DND-41 (cell line): ENCODE measurements around the gene LINGO3.

Source experiments
- CTCF ChIP-seq: IDR thresholded peaks from 2 replicates; pipeline ENCODE4 v1.5.1; 2012; ENCODE audit warnings: borderline replicate concordance, low read length, moderate library complexity, mild to moderate bottlenecking; ENCODE audit not compliant: poor library complexity, severe bottlenecking; ENCODE audit errors: extremely low read depth
- EZH2 ChIP-seq: IDR thresholded peaks from 3 replicates; pipeline ENCODE4 v1.6.1; 2012; ENCODE audit warnings: borderline replicate concordance, low read depth, mild to moderate bottlenecking, moderate library complexity, low read length, inconsistent platforms; ENCODE audit not compliant: severe bottlenecking

GRCh38 chr19:2321565-2322283, 13.8 kb upstream of the LINGO3 start:
- no peak for TF ChIP-seq EZH2
- TF ChIP-seq CTCF = no peak
